Measurements from ENCODE around the gene CBX7. TPM values are rescaled to one million over a fixed set of nuclear protein-coding genes. Genes with fewer than 3 reads are reported as not detected.

The CBX7 gene
- total and polyA plus RNA-seq, 2 of the 8 experiments (the other 6 are each of a cell fraction or from before 2014, with no cell fraction given) = 6.9 to 8.7 TPM

GRCh38 chr22:39177791-39178190, 25.3 kb upstream of the CBX7 start:
- TF ChIP-seq SP2 (IDR thresholded peaks at IDR 0.05; ENCODE audit: low read length) (no peak), RFX5 (IDR thresholded peaks at IDR 0.05; ENCODE audit: borderline replicate concordance, low read depth, low read length) (no peak), PHF8 (conservative IDR thresholded peaks at IDR 0.05; ENCODE audit: low read depth, low read length) (no peak), RNF2 (IDR thresholded peaks at IDR 0.05; ENCODE audit: borderline replicate concordance, low read depth, low read length, missing control alignments, poor library complexity, severe bottlenecking) (no peak)
- Histone ChIP-seq H3K4me2 (ENCODE audit: insufficient read depth in 1 of 2, low read depth in 2 of 2, low read length in 2 of 2) (no peak overlapping the region), H2BK120ac (replicated peaks; ENCODE audit: low read depth, low read length) (no peak overlapping the region)

More at GRCh38 chr22:39177791-39178190, 25.3 kb upstream of the CBX7 start:
- peak overlapping the region; percentile 100 for H2BK20ac ChIP-seq (ENCODE audit: low read length)
- CTCF ChIA-PET (ENCODE audit: partially characterized antibody) = interaction anchor here (1.0 to 6.0 kb wide), 3 partner anchors 10 to 133 kb away, joined by 4 to 48 read pairs (median 7); no protein-coding TSS in a partner anchor
- H3K79me2 ChIP-seq (ENCODE audit: control insufficient read depth in 1 of 2, insufficient read depth in 2 of 2, low read length in 2 of 2) = no peaks in the 10 kb centered on the region
- H3K79me1 ChIP-seq (ENCODE audit: low read depth, low read length) = no peaks in the 10 kb centered on the region
- H4K5ac ChIP-seq (ENCODE audit: insufficient read length, low read depth, low read length) = no peak overlapping the region
- H2BK12ac ChIP-seq (ENCODE audit: low read depth, low read length) = peak overlapping the region; percentile 100
- H3K23ac ChIP-seq (ENCODE audit: insufficient read length) = no peak overlapping the region
- no peaks in the 10 kb centered on the region for H4K20me1 ChIP-seq (replicated peaks in 1 of 2; ENCODE audit: control insufficient read depth in 1 of 2, insufficient read depth in 2 of 2, low read length in 2 of 2)
- POLR2A ChIA-PET (ENCODE audit: partially characterized antibody) = interaction anchor here (1.2 to 11.8 kb wide), 4 partner anchors 24 to 138 kb away, joined by 3 to 313 read pairs (median 44); partner anchors contain the start of gene RPL3
- H3K36me3 ChIP-seq (ENCODE audit: control insufficient read depth in 2 of 4, insufficient read depth in 4 of 4, low read length in 3 of 4) = no peaks in the 10 kb centered on the region
- H3K18ac ChIP-seq (ENCODE audit: extremely low read depth, low read length) = peak overlapping the region; percentile 76
- no peak overlapping the region for H2AFZ ChIP-seq (ENCODE audit: low read length)
- H3K9ac ChIP-seq (replicated peaks in 1 of 4; ENCODE audit: extremely low read depth in 1 of 4, low read depth in 3 of 4, low read length in 3 of 4) = no peak overlapping the region
- peak overlapping the region; percentile 100 for H2BK5ac ChIP-seq (ENCODE audit: low read depth, low read length)
- H3K27ac ChIP-seq (ENCODE audit: low read depth, low read length) = peak overlapping the region; percentile 92; the same call in 1 of the 2 replicates
- H3K4ac ChIP-seq (replicated peaks; ENCODE audit: insufficient read length, low read depth, low read length) = no peak overlapping the region
- no peaks in the 10 kb centered on the region for H3K9me3 ChIP-seq (ENCODE audit: insufficient read depth in 2 of 2, low read depth in 1 of 2, low read length in 1 of 2)
- 85% methylated on average over 9 of the region's 9 CpGs; no CpG with 5 or more reads in 1 of the 2 experiments for WGBS, 2 experiments (ENCODE audit: extremely low coverage in 1 of 2, insufficient coverage in 1 of 2, insufficient read length in 1 of 2, insufficient replicate concordance in 2 of 2, low coverage in 1 of 2, low lambda C conversion rate in 2 of 2, missing lambda C conversion rate in 1 of 2)
- no peak overlapping the region for H4K8ac ChIP-seq (ENCODE audit: extremely low read depth, insufficient read depth, low read length)
- peak overlapping the region; percentile 86 for H4K91ac ChIP-seq (replicated peaks; ENCODE audit: insufficient read length, low read length)
- H3K4me1 ChIP-seq (replicated peaks in 1 of 4; ENCODE audit: control insufficient read depth in 3 of 4, insufficient read depth in 4 of 4, low read length in 3 of 4) = peaks cover 19 to 55% (median 48%) of the 10 kb centered on the region in 4 experiments
- FAIRE-seq (no peak), DNase-seq (ENCODE audit: low read depth in 1 of 2, low spot score in 2 of 2) (no peak)
- H3K27me3 ChIP-seq (replicated peaks in 1 of 4; ENCODE audit: control insufficient read depth in 3 of 4, extremely low read depth in 1 of 4, insufficient read depth in 3 of 4, low read length in 3 of 4) = no peaks in the 10 kb centered on the region
- no peaks in the 10 kb centered on the region; the same call in 1 of the 2 replicates for H3K23me2 ChIP-seq (ENCODE audit: low read depth, low read length)
- H3K4me3 ChIP-seq (ENCODE audit: extremely low read depth in 1 of 4, insufficient read depth in 2 of 4, low read depth in 3 of 4, low read length in 4 of 4) = no peak overlapping the region
- H2AK5ac ChIP-seq (ENCODE audit: low read depth, low read length) = peak overlapping the region; percentile 99
- peak overlapping the region; percentile 94; the same call in 1 of the 2 replicates for H2BK15ac ChIP-seq (ENCODE audit: low read length)
- H3K56ac ChIP-seq (replicated peaks; ENCODE audit: insufficient read length, low read depth, low read length) = no peak overlapping the region
- H3K14ac ChIP-seq (ENCODE audit: insufficient read length) = no peak overlapping the region
